ENCODE results near the gene CEACAM16. TPM values are rescaled to one million over a fixed set of nuclear protein-coding genes. Genes with fewer than 3 reads are reported as not detected.
A peak's percentile ranks its signal among the peaks of the same experiment; 100 is the strongest.

Gene CEACAM16
- total RNA-seq, 1 experiment from 2014 or later = not detected

DNA sequence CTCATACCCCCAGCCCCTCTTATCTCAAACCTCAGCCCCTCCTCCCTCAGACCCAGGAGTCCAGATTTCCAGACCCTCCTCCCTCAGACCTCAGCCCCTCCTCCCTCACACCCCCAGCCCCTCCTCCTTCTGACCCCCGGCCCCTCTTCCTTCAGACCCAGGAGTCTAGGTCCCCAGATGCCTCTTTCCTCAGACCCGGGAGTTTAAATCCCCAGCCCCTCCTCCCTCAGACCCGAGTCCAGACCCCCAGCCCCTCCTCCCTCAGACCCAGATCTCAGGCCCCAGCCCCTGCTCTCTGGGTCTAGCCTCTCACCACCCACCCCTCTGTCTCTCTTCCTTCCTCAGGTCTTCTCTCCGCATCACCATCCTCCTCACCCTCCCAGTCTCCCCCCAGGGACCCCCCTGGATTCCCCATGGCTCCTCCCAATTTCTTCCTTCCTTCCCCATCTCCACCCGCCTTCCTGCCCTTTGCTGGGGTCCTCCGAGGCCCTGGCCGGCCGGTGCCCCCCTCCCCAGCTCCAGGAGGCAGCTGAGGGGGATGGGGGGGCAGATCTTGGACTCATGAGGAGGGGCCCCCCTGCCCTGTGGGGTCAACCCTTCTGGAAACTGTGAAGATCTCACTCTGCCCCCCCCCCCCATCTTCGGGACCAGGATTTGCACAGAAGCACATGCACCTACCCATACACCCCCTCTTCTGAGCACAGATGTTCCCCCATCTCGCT, 60.3 kb downstream of the CEACAM16 start:
- ChIA-PET POLR2A (ENCODE audit: unreplicated experiment) (no interaction called here), CTCF (no interaction called here)
- Histone ChIP-seq H3F3A (ENCODE audit: low read length, unreplicated experiment) (no peaks in the 10 kb centered on the region), H3K36me3 (ENCODE audit: low read depth, low read length) (peaks cover 7% of the 10 kb centered on the region; the same call in 1 of the 2 replicates), H4K20me1 (ENCODE audit: low read length) (no peaks in the 10 kb centered on the region), H3K27ac (ENCODE audit: low read length) (no peak overlapping the region), H3K9me3 (ENCODE audit: low read length) (no peaks in the 10 kb centered on the region), H3K9ac (ENCODE audit: low read length) (no peak overlapping the region), H3K27me3 (ENCODE audit: low read length) (no peaks in the 10 kb centered on the region), H3K4me3 (ENCODE audit: low read length) (no peak overlapping the region), H3K4me1 (ENCODE audit: insufficient read depth, low read length) (peaks cover 11% of the 10 kb centered on the region), H2AFZ (ENCODE audit: low read length) (no peak overlapping the region), H3K4me2 (ENCODE audit: low read length) (no peak overlapping the region), H3K79me2 (ENCODE audit: low read length) (peaks cover 7% of the 10 kb centered on the region), H3K9me2 (replicated peaks; ENCODE audit: low read length) (no peaks in the 10 kb centered on the region)
- intact Hi-C loops (cut with micrococcal nuclease) = no loop called here
- no peak for TF ChIP-seq EZH2 (IDR thresholded peaks at IDR 0.05; ENCODE audit: low read length, unreplicated experiment)
- no peak for ATAC-seq
- DNase-seq = no peak
- BruUV-seq (replicated peaks) = TSS peak; percentile 58

Small RNA genes lying within 50 kb of the gene (microRNA-seq; reads per million reads assigned to microRNA genes)
- gene MIR4531 (ENCODE audit: unreplicated experiment) = not detected
- not detected for gene MIR8085 (ENCODE audit: unreplicated experiment)

Other genes with a start within 250 kb of the CEACAM16 start
- 7.1 and 9.8 TPM in 2 replicates for gene ZNF180, start 198.6 kb upstream of the CEACAM16 start, total RNA-seq (2014; rRNA removed)
- gene CEACAM20, start 169.5 kb upstream of the CEACAM16 start, total RNA-seq (2014; rRNA removed) = not detected in 2 replicates
- gene IGSF23, start 85.6 kb upstream of the CEACAM16 start, total RNA-seq (2014; rRNA removed) = not detected in 2 replicates
- 67.8 and 75.3 TPM in 2 replicates for gene PVR, start 55.2 kb upstream of the CEACAM16 start, total RNA-seq (2014; rRNA removed)
- 2.2 and 4.3 TPM in 2 replicates for gene CEACAM19, start 27.7 kb upstream of the CEACAM16 start, total RNA-seq (2014; rRNA removed)
- 22.9 and 25.5 TPM in 2 replicates for gene BCL3, start 49.6 kb downstream of the CEACAM16 start, total RNA-seq (2014; rRNA removed)
- 25.4 and 26.4 TPM in 2 replicates for gene CBLC, start 78.7 kb downstream of the CEACAM16 start, total RNA-seq (2014; rRNA removed)
- gene BCAM, start 110.0 kb downstream of the CEACAM16 start, total RNA-seq (2014; rRNA removed) = 12.9 and 18.7 TPM in 2 replicates
- 61.0 and 71.6 TPM in 2 replicates for gene NECTIN2, start 147.1 kb downstream of the CEACAM16 start, total RNA-seq (2014; rRNA removed)
- 190 and 201 TPM in 2 replicates for gene TOMM40, start 192.1 kb downstream of the CEACAM16 start, total RNA-seq (2014; rRNA removed)
- 2.7 and 3.6 TPM in 2 replicates for gene APOE, start 206.6 kb downstream of the CEACAM16 start, total RNA-seq (2014; rRNA removed)
- 2.7 and 3.3 TPM in 2 replicates for gene APOC1, start 215.5 kb downstream of the CEACAM16 start, total RNA-seq (2014; rRNA removed)
- not detected in 2 replicates for gene APOC4, start 243.1 kb downstream of the CEACAM16 start, total RNA-seq (2014; rRNA removed)
- not detected in 2 replicates for gene APOC2, start 246.9 kb downstream of the CEACAM16 start, total RNA-seq (2014; rRNA removed)

Measured in PC-3 (cell line).